GM18511 (cell line): ENCODE results near the gene KIF21A.

Experiments used
- ATAC-seq: cut with Tn5 transposase; IDR thresholded peaks from one replicate; pipeline ENCODE4 v1.9.1; 2021; ENCODE audit warnings: mild to moderate bottlenecking, moderate library complexity; ENCODE audit not compliant: unreplicated experiment

Gene KIF21A

DNA sequence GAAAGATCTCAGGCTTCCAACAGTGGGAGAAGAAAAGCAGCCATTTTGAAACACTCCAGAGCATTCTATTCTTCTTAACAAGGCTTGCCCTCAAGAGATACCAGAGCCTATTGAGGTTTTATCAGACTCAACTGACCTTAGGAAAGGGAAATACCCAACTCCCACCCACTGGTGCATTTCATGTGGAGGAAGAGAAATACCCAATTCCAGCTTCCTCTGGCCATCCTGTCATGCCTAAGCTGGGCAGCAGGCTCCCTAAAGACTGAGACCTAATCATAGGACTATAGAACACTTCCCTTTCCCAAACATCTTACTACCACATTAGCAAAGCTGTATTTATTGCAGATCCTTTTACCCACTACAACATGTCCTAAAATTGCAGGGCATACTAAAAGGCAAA is 164.5 kb downstream of the KIF21A start:
- ATAC-seq, result no peak

DNA sequence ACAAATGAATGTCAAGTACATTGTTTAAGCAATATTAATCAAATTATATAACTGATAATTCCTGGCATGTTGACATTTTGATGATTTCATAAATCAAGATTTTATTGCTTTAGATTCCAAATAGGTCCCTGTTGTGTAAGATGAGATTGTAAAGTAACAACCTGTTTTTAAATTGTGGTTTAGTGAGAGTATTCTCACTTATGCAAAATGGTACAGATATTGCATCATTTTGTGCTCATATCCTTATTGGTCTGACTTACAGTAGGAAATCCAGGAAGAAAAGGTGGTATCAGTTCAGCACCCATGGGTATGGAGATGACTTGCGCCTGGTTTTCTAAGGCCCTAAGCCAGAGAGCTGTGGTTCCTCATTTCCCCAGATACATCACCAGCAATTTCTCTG is 165.5 kb downstream of the KIF21A start:
- ATAC-seq, result no peak

DNA sequence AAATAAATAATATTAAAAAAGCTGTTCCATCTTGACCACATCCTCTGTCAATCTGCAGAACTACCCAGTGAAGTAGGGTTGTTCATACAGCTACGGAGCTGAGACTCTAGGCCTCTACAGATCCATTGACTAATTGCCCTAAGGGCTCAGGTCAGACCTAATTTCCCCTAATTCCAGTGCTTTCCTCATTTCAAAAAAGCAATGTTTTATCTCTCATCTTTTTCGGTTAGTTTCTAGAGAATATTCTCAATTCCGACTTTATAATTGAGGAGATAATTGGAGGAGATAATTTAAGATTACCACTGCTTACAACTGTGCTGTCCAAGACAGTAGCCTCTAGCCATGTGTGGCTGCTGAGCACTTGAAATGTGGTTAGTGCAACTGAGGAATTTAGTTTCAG is 167.1 kb downstream of the KIF21A start:
- no peak for ATAC-seq

DNA sequence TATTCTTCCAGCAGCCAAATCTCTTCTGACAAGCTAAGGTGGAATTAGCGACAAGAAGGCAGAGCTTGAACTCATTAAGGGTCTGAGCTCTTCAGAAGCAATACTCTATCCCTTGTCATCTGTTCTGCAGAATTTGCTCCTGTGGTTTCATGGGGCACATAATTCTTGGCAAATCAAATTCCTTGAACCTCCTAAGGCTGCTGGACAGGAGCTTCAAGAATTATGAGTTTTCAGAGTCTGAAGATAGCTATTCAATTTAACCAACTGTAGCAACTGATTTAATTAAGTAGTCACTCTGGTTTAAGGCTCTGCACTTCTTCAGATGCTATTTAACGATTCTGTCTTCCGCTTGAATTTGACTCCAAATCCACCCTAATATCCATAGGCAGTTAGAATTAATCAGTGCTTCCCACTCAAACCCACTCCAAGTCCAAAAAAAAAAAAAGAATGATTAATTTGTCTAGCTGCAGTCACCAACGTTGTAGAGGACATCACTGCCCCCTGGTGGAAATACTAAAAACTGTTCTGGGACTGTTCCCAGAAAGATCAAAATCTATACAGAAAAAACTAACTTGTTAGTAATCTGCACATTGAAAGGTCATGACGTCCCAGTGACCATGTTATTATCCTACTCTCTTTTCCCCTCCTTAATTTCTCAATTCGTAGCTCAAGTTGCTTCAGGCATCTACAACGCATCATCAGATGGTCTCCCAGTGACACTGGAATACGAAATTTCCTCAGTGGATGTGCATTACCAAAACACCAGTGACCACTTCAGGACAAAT is 169.9 kb downstream of the KIF21A start:
- peak; percentile 66 for ATAC-seq

DNA sequence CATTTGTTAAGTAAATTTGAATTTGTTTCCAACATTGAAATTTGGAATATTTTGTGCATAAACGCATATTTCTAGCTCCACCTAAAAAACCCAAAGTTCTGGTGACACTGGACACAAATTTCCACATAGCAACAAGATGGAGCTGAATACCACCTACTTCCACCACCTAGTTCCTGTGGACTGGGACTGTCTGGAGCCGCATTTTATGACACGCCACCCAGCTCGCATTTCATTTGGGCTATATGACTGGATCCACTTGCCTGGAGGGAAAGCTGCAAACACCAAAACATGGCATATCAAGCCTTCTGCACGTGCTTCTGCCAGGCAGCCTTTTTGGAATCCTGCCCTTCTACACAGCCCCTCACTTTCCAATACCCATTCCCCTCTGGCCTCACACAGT is 173.4 kb downstream of the KIF21A start:
- no peak for ATAC-seq

DNA sequence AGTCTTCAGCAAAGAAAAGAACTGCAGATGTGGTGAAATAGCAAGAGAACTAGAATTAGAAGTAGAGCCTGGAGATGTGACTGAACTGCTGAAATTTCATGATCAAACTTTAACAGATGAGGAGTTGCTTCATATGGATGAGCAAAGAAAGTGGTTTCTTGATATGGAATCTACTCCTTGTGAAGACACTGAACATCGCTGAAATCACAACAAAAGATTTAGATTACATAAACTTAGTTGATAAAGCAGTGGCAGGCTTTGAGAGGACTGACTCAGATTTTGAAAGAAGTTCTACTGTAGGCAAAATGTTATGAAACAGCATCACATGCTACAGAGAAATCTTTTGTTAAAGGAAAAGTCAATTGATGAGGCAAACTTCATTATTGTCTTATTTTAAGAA is 175.0 kb downstream of the KIF21A start:
- ATAC-seq, result no peak

DNA sequence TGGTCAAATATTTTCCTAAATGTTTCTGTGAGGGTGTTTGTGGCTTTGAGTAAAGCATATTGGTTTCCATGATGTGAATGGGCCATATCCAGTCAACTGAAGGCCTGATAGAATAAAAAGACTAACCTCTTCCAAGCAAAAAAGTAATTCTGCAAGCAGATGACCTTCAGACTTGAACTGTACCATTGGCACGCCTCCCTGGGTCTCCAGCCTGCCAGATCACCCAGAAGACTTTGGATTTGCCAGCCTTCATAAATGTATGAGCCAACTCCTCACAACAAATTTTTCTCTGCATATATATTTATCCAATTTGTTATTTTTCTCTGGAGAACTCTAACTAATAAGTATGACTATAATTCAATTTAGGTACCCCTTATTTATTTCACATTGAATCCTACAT is 190.3 kb downstream of the KIF21A start:
- no peak for ATAC-seq
